Endothelial cell of hepatic sinusoid (primary cell): Measurements from ENCODE around the gene EPHA4.

Experiments used
- in situ Hi-C: cut with HindIII; loops from 2 replicates; pipeline ENCODE4 v1.10.0; 2017; ENCODE audit warnings: low sequenced_read_pairs

The EPHA4 gene

GRCh38 chr2:221572821-221573429, 821 bp upstream of the EPHA4 start:
- in situ Hi-C loops = no loop called here

GRCh38 chr2:221571551-221572218, 419 bp downstream of the EPHA4 start:
- in situ Hi-C loops = no loop called here

GRCh38 chr2:221571025-221571550, 1.0 kb downstream of the EPHA4 start:
- in situ Hi-C loops = no loop called here

GRCh38 chr2:221570321-221570935, 1.7 kb downstream of the EPHA4 start:
- in situ Hi-C loops = no loop called here

- in situ Hi-C loops = no loop called here
These were observed 2.2 kb downstream of the EPHA4 start for GRCh38 chr2:221569871-221570270.

GRCh38 chr2:221569425-221569845, 2.7 kb downstream of the EPHA4 start:
- in situ Hi-C loops = no loop called here

- in situ Hi-C loops = no loop called here
These were observed 3.8 kb downstream of the EPHA4 start for GRCh38 chr2:221568299-221568698.

GRCh38 chr2:221567809-221568208, 4.3 kb downstream of the EPHA4 start:
- in situ Hi-C loops = no loop called here

- in situ Hi-C loops = no loop called here
These were observed 4.8 kb downstream of the EPHA4 start for GRCh38 chr2:221567231-221567760.

- in situ Hi-C loops = no loop called here
These were observed 8.7 kb downstream of the EPHA4 start for GRCh38 chr2:221563270-221563985.

GRCh38 chr2:221562226-221562625, 9.9 kb downstream of the EPHA4 start:
- in situ Hi-C loops = no loop called here

GRCh38 chr2:221561770-221562169, 10.3 kb downstream of the EPHA4 start:
- in situ Hi-C loops = no loop called here

GRCh38 chr2:221559991-221560390, 12.1 kb downstream of the EPHA4 start:
- in situ Hi-C loops = no loop called here

GRCh38 chr2:221558107-221558506, 14.0 kb downstream of the EPHA4 start:
- in situ Hi-C loops = no loop called here

- in situ Hi-C loops = no loop called here
These were observed 16.6 kb downstream of the EPHA4 start for GRCh38 chr2:221555494-221555846.

- in situ Hi-C loops = no loop called here
These were observed 17.2 kb downstream of the EPHA4 start for GRCh38 chr2:221554769-221555493.

- in situ Hi-C loops = no loop called here
These were observed 18.8 kb downstream of the EPHA4 start for GRCh38 chr2:221553333-221553732.

- in situ Hi-C loops = no loop called here
These were observed 19.8 kb downstream of the EPHA4 start for GRCh38 chr2:221552291-221552690.

- in situ Hi-C loops = no loop called here
These were observed 20.2 kb downstream of the EPHA4 start for GRCh38 chr2:221551864-221552263.

GRCh38 chr2:221549143-221549542, 23.0 kb downstream of the EPHA4 start:
- in situ Hi-C loops = no loop called here
